ENCODE results near the gene INPP5F.
"Not testable (repeated sequence)": the region's sequence is repeated elsewhere in the genome, so short reads cannot be mapped to it uniquely, and the experiment has no call there.

Gene INPP5F

DNA sequence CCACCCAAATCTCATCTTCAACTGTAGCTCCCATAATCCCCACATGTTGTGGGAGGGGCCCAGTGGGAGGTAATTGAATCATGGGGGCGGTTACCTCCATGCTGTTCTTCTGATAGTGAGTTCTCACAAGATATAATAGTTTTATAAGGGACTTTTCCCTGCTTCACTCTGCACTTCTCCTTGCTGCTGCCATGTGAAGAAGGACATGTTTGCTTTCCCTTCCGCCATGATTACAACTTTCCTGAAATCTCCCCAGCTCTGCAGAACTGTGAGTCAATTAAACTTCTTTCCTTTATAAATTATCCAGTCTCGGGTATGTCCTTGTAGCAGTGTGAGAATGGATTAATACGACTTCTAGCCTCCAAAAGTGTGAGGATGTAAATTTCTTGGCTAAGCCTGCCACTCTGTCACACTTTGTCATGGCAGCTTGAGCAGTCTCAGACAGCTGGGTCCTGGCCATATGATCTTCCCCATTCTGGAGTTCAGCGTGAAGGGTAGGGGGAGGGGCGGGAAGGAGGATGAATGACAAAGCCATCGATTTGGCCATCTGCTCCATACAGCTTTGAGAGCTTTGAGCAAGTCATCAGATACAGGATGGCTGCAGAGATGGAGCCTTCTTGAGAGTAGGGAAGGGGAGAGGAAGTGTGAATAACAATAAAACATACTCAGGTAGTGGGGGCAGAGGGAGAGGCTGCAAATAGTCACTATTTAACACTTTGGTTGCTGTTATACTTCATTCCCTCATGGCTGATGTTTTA lies 19.1 kb upstream of the INPP5F start:
- no peak overlapping the region for H3K27ac ChIP-seq (ENCODE audit: low read depth, low read length)

DNA sequence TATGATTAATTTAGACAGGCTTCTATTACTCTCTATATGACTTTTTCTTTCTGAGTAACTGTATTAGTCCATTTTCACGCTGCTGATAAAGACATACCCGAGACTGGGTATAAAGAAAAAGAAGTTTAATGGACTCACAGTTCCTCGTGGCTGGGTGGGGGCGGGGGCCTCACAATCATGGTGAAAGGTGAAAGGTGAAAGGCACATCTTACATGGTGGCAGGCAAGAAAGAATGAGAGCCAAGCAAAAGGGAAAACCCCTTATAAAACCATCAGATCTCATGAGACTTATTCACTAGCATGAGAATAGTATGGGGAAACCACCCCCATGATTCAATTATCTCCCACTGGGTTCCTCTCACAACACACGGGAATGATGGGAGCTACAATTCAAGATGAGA lies 18.5 kb upstream of the INPP5F start:
- not testable (repeated sequence) for H3K27me3 ChIP-seq (ENCODE audit: control insufficient read depth in 5 of 5, insufficient read depth in 4 of 5, low read length in 5 of 5); H3K9ac ChIP-seq (ENCODE audit: low read length in 5 of 5); H3K9me3 ChIP-seq (ENCODE audit: control insufficient read depth in 5 of 5, low read length in 5 of 5); H3K27ac ChIP-seq (ENCODE audit: low read depth, low read length); H3K4me1 ChIP-seq (ENCODE audit: control insufficient read depth in 5 of 5, insufficient read depth in 5 of 5, low read length in 5 of 5); H3K4me3 ChIP-seq (ENCODE audit: low read depth in 1 of 5, low read length in 5 of 5); H3K36me3 ChIP-seq (ENCODE audit: control insufficient read depth in 5 of 5, insufficient read depth in 5 of 5, low read length in 5 of 5)

More for the DNA sequence above, 19.1 kb upstream of the INPP5F start:
- Histone ChIP-seq H3K4me3 (ENCODE audit: low read depth in 1 of 5, low read length in 5 of 5) (no peak overlapping the region), H3K9me3 (ENCODE audit: control insufficient read depth in 5 of 5, low read length in 5 of 5) (no peaks in the 10 kb centered on the region), H3K9ac (ENCODE audit: low read length in 5 of 5) (no peak overlapping the region), H3K27me3 (ENCODE audit: control insufficient read depth in 5 of 5, insufficient read depth in 4 of 5, low read length in 5 of 5) (no peaks in the 10 kb centered on the region), H3K36me3 (ENCODE audit: control insufficient read depth in 5 of 5, insufficient read depth in 5 of 5, low read length in 5 of 5) (no peaks in the 10 kb centered on the region), H3K4me1 (ENCODE audit: control insufficient read depth in 5 of 5, insufficient read depth in 5 of 5, low read length in 5 of 5) (peaks cover 0 to 2% (median 0%) of the 10 kb centered on the region in 5 donors)

DNA sequence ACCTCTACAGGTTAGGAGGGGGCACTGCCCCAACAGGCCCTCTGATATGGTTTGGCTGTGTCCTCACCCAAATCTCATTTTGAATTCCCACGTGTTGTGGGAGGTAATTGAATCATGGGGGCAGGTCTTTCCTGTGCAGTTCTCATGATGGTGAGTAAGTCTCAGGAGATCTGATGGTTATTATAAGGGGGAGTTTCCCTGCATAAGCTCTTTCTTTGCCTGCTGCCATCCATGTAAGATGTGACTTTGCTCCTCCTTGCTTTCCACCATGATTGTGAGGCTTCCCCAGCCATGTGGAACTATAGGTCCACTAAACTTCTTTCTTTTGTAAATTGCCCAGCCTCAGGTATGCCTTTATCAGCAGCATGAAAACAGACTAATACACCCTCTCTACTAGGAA lies 14.9 kb upstream of the INPP5F start:
- not testable (repeated sequence) for H3K4me1 ChIP-seq (ENCODE audit: control insufficient read depth in 5 of 5, insufficient read depth in 5 of 5, low read length in 5 of 5); H3K9ac ChIP-seq (ENCODE audit: low read length in 5 of 5); H3K27me3 ChIP-seq (ENCODE audit: control insufficient read depth in 5 of 5, insufficient read depth in 4 of 5, low read length in 5 of 5); H3K36me3 ChIP-seq (ENCODE audit: control insufficient read depth in 5 of 5, insufficient read depth in 5 of 5, low read length in 5 of 5); H3K9me3 ChIP-seq (ENCODE audit: control insufficient read depth in 5 of 5, low read length in 5 of 5); H3K27ac ChIP-seq (ENCODE audit: low read depth, low read length); H3K4me3 ChIP-seq (ENCODE audit: low read depth in 1 of 5, low read length in 5 of 5)

DNA sequence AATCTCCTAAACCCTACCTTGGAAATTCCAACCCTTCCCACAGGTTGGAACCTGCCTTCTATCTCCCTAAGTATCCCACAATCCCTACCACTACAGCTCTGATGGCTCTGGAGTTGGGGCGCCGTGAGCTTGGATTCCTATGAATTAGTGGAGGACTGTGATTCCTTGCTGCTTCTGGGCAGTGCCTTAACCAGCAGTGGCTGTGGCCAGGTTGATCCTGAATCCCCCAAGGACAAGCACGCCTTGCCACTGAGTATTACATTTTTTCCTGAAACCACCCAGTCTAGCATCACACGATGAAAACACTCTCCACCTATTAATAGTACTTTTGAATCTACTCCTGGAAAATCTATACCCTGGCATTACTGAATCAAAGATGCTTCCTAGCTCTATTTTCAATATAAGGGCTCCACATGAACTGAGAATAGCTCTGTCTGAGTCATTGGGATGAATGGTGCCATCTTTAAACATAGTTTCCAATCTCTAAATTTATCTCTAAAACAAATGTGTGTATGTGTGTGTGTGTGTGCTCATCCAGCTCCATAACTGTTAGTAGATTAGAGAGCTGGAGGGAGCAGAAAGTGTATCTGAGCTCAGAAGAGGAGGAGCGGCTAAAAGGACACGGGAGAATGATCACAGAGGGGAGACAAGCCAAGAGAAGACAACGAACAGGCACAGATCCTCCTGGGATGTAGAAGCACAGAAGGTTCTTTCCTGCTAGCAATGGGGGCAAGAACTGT lies 11.9 kb upstream of the INPP5F start:
- peaks cover 0 to 5% (median 4%) of the 10 kb centered on the region in 5 donors for H3K4me1 ChIP-seq (ENCODE audit: control insufficient read depth in 5 of 5, insufficient read depth in 5 of 5, low read length in 5 of 5)
- no peaks in the 10 kb centered on the region for H3K36me3 ChIP-seq (ENCODE audit: control insufficient read depth in 5 of 5, insufficient read depth in 5 of 5, low read length in 5 of 5)
- no peak overlapping the region for H3K9ac ChIP-seq (ENCODE audit: low read length in 5 of 5)
- no peak overlapping the region for H3K4me3 ChIP-seq (ENCODE audit: low read depth in 1 of 5, low read length in 5 of 5)
- no peaks in the 10 kb centered on the region for H3K9me3 ChIP-seq (ENCODE audit: control insufficient read depth in 5 of 5, low read length in 5 of 5)
- no peak overlapping the region for H3K27ac ChIP-seq (ENCODE audit: low read depth, low read length)
- no peaks in the 10 kb centered on the region for H3K27me3 ChIP-seq (ENCODE audit: control insufficient read depth in 5 of 5, insufficient read depth in 4 of 5, low read length in 5 of 5)

DNA sequence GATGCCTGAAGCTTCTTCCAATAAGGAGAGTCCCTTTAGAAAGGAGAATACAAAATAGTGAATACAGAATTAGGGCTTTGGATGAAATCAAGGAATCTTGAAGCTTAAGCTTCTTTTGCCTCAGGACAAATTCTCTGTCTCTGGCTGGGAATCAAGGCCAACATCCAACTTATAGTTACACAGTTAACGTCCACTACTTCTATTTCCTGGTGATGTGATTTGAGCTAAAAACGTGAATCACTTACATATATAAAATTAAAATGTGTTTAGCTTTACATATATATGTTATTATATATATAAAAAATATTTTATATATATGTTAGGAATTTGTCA lies 11.4 kb upstream of the INPP5F start:
- H3K4me3 ChIP-seq (ENCODE audit: low read depth in 1 of 5, low read length in 5 of 5), result no peak overlapping the region
- no peak overlapping the region for H3K27ac ChIP-seq (ENCODE audit: low read depth, low read length)
- no peak overlapping the region for H3K9ac ChIP-seq (ENCODE audit: low read length in 5 of 5)
- no peaks in the 10 kb centered on the region for H3K27me3 ChIP-seq (ENCODE audit: control insufficient read depth in 5 of 5, insufficient read depth in 4 of 5, low read length in 5 of 5)
- H3K4me1 ChIP-seq (ENCODE audit: control insufficient read depth in 5 of 5, insufficient read depth in 5 of 5, low read length in 5 of 5), result peaks cover 0 to 5% (median 4%) of the 10 kb centered on the region in 5 donors
- no peaks in the 10 kb centered on the region for H3K9me3 ChIP-seq (ENCODE audit: control insufficient read depth in 5 of 5, low read length in 5 of 5)
- no peaks in the 10 kb centered on the region for H3K36me3 ChIP-seq (ENCODE audit: control insufficient read depth in 5 of 5, insufficient read depth in 5 of 5, low read length in 5 of 5)

DNA sequence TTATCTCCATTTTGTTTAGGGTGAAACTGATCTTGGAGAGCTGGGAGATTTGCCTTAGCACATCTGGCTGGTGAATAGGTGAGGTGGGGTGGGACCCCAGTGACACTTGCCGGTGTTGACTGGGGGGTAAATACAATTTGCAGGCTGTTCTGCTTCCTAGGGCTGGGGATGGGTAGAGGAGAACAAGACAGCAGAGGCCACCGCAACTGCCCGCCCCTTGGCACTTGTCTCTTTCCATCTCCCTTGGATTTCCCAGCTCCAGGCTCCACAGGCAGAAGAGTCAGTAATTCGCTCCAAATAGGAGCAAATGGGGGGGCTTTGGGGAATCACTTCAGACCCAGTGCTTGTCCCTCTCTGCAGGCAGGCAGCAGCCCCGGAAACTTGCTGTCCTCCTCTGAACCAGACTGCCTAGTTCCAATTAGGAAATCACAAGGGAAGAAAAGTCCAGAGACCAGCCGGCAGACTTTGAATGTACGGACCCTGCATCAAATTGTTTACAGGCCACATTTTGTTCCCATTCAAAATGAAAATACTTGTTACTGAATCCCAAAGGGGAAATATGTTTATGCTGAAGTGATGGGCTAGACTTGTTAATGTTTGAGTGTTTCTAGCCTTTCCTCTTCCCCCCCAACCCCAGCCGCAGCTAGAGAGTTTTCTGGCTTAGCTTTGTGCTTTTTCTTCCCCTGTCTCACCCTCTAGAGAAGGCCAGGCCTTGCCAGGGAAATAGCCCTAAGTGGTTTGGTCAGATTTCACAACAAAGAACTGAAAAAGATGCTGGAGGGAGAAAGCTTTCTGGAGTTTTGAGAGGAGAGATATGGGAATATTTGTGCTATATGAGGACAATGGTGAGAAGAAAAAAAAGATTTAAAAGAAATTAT lies 10.0 kb upstream of the INPP5F start:
- no peak overlapping the region for H3K4me3 ChIP-seq (ENCODE audit: low read depth in 1 of 5, low read length in 5 of 5)
- no peaks in the 10 kb centered on the region for H3K9me3 ChIP-seq (ENCODE audit: control insufficient read depth in 5 of 5, low read length in 5 of 5)
- H3K4me1 ChIP-seq (ENCODE audit: control insufficient read depth in 5 of 5, insufficient read depth in 5 of 5, low read length in 5 of 5), result peaks cover 0 to 5% (median 4%) of the 10 kb centered on the region in 5 donors
- H3K36me3 ChIP-seq (ENCODE audit: control insufficient read depth in 5 of 5, insufficient read depth in 5 of 5, low read length in 5 of 5), result no peaks in the 10 kb centered on the region
- peak overlapping the region in 1 of 5 donors; percentile 59 for H3K9ac ChIP-seq (ENCODE audit: low read length in 5 of 5)
- H3K27me3 ChIP-seq (ENCODE audit: control insufficient read depth in 5 of 5, insufficient read depth in 4 of 5, low read length in 5 of 5), result no peaks in the 10 kb centered on the region
- H3K27ac ChIP-seq (ENCODE audit: low read depth, low read length), result no peak overlapping the region

DNA sequence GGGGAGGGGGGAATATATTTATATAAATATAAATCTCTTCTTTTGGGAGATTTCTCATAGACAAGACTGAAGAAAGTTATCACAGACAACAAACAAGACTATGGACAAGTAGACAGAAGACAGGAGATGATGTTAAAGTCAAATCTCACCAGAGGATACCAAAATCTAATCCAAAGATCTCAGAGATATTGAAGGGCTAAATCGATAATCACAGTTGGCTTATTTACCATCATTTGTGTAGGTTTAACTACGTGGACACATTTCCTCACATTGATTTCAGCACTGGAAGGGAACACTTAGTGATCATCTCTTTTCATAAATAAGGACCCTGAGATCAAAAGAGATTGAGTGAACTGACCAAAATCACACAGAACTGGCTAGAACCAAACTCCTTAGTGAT lies 2.7 kb upstream of the INPP5F start:
- H3K4me1 ChIP-seq (ENCODE audit: control insufficient read depth in 5 of 5, insufficient read depth in 5 of 5, low read length in 5 of 5), result peaks cover 4 to 28% (median 27%) of the 10 kb centered on the region in 5 donors

DNA sequence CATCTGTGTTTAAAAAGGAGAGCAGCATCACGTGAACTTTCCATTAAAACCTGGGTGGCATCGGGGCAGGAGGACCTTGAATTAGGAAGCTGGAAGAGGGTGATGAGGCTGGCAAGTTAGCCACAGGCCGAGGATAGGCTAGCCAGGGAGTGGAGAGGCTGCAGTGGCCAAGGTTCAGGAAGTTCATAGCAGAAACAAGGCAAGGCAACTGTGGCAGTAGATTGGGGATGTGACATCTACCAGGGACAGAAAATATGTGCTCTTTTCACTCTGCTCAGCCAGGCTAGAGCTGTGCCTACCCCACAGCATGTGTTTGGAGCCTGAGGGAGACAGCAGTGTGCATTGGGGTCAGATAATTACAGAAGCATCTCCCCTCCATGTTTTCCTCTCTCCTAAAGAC lies 2.2 kb upstream of the INPP5F start:
- H3K27ac ChIP-seq (ENCODE audit: low read depth, low read length), result no peak overlapping the region
- no peak overlapping the region for H3K9ac ChIP-seq (ENCODE audit: low read length in 5 of 5)
- H3K4me3 ChIP-seq (ENCODE audit: low read depth in 1 of 5, low read length in 5 of 5), result no peak overlapping the region
- peaks cover 4 to 28% (median 27%) of the 10 kb centered on the region in 5 donors for H3K4me1 ChIP-seq (ENCODE audit: control insufficient read depth in 5 of 5, insufficient read depth in 5 of 5, low read length in 5 of 5)
- H3K36me3 ChIP-seq (ENCODE audit: control insufficient read depth in 5 of 5, insufficient read depth in 5 of 5, low read length in 5 of 5), result no peaks in the 10 kb centered on the region
- H3K9me3 ChIP-seq (ENCODE audit: control insufficient read depth in 5 of 5, low read length in 5 of 5), result no peaks in the 10 kb centered on the region
- H3K27me3 ChIP-seq (ENCODE audit: control insufficient read depth in 5 of 5, insufficient read depth in 4 of 5, low read length in 5 of 5), result no peaks in the 10 kb centered on the region

More for the DNA sequence above, 2.7 kb upstream of the INPP5F start:
- H3K27me3 ChIP-seq (ENCODE audit: control insufficient read depth in 5 of 5, insufficient read depth in 4 of 5, low read length in 5 of 5), result no peaks in the 10 kb centered on the region
- H3K27ac ChIP-seq (ENCODE audit: low read depth, low read length), result no peak overlapping the region
- no peak overlapping the region for H3K4me3 ChIP-seq (ENCODE audit: low read depth in 1 of 5, low read length in 5 of 5)
- H3K9ac ChIP-seq (ENCODE audit: low read length in 5 of 5), result no peak overlapping the region
- no peaks in the 10 kb centered on the region for H3K36me3 ChIP-seq (ENCODE audit: control insufficient read depth in 5 of 5, insufficient read depth in 5 of 5, low read length in 5 of 5)
- H3K9me3 ChIP-seq (ENCODE audit: control insufficient read depth in 5 of 5, low read length in 5 of 5), result no peaks in the 10 kb centered on the region

DNA sequence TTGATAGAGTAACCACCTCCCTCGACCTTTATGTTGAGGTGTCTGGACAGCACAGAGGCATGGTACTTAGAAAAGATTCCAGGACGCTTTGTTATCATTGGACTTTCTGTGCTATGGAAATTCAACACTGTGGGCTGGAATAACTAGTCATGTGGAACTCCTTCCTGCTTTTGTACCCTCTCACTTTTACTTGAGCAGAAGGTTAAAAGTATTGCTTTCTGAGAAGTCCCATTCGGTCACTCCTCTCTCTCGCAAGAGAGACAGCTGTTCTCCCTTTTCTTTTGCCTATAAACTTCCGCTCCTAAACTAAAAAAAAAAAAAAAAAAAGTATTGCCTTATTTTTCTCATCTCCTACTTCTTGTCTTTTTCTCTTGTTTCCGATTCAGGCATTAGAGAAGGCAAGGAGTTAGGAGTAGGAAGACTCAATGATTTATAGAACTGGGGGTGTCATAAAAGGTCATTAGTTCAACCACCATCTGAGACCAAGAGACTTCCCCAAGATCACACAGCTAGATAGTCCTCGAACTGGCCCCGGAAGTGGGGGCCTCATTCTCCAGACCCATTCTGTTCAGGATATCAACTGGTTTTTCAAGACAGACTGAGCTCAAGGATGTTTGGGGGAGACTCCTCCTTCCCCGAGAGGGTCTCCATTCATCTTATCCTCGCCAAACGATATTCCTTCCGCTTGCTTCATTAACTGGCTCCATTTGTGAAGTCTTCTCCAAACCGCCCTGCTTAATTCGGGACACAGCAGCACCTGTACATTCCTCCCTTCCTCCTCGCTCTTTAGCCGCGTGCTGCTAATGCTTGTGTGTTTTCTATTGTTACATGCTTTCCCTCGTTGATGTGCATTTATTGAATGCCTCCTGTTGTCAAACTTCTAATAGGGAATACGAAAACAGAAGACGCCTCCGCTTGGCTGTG lies 995 bp upstream of the INPP5F start:
- H3K4me1 ChIP-seq (ENCODE audit: control insufficient read depth in 5 of 5, insufficient read depth in 5 of 5, low read length in 5 of 5), result peaks cover 4 to 28% (median 27%) of the 10 kb centered on the region in 5 donors
- H3K36me3 ChIP-seq (ENCODE audit: control insufficient read depth in 5 of 5, insufficient read depth in 5 of 5, low read length in 5 of 5), result no peaks in the 10 kb centered on the region
- H3K27me3 ChIP-seq (ENCODE audit: control insufficient read depth in 5 of 5, insufficient read depth in 4 of 5, low read length in 5 of 5), result no peaks in the 10 kb centered on the region
- peak overlapping the region; percentile 65 to 84 (median 81) for H3K4me3 ChIP-seq (ENCODE audit: low read depth in 1 of 5, low read length in 5 of 5)
- H3K9me3 ChIP-seq (ENCODE audit: control insufficient read depth in 5 of 5, low read length in 5 of 5), result no peaks in the 10 kb centered on the region
- H3K27ac ChIP-seq (ENCODE audit: low read depth, low read length), result peak overlapping the region; percentile 81
- peak overlapping the region; percentile 81 to 93 (median 84) for H3K9ac ChIP-seq (ENCODE audit: low read length in 5 of 5)

Data from subcutaneous abdominal adipose tissue (tissue), 5 donors.